Measurements from ENCODE around the gene ADAMTS1.

ADAMTS1 gene

DNA sequence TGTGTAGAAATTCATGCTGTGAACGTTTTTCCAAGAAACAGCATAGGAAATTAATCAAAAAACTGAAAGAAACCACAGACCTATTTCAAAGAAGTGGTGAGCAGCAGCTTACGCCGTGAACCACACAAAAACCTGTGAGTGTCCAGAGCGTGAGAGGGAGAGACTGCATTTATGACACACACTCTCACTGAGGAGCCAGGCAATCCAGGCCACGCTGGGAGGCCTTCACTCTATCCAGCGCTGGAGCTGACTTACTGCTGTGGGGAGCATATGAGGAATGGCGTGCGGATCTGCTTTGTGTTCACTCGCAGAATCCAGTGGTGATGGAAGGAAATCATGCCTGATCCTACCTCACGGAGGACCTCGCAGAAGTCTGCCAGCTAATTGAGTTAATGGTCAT lies 12.7 kb downstream of the ADAMTS1 start:
- POLR2A ChIA-PET, result no interaction called here
- H3K4me3 ChIP-seq (ENCODE audit: low read depth, low read length), result no peak overlapping the region
- CTCF ChIA-PET, result interaction anchor here (1.2 to 2.9 kb wide), 4 partner anchors 11 to 102 kb away, joined by 3 to 15 read pairs (median 14); partner anchors contain the start of gene ADAMTS1
- DNase-seq (ENCODE audit: low read depth, low spot score), result no peak
- TF ChIP-seq, protein P1, sequence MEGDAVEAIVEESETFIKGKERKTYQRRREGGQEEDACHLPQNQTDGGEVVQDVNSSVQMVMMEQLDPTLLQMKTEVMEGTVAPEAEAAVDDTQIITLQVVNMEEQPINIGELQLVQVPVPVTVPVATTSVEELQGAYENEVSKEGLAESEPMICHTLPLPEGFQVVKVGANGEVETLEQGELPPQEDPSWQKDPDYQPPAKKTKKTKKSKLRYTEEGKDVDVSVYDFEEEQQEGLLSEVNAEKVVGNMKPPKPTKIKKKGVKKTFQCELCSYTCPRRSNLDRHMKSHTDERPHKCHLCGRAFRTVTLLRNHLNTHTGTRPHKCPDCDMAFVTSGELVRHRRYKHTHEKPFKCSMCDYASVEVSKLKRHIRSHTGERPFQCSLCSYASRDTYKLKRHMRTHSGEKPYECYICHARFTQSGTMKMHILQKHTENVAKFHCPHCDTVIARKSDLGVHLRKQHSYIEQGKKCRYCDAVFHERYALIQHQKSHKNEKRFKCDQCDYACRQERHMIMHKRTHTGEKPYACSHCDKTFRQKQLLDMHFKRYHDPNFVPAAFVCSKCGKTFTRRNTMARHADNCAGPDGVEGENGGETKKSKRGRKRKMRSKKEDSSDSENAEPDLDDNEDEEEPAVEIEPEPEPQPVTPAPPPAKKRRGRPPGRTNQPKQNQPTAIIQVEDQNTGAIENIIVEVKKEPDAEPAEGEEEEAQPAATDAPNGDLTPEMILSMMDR (IDR thresholded peaks at IDR 0.05; ENCODE audit: insufficient read depth, low read length, missing control alignments), result no peak

DNA sequence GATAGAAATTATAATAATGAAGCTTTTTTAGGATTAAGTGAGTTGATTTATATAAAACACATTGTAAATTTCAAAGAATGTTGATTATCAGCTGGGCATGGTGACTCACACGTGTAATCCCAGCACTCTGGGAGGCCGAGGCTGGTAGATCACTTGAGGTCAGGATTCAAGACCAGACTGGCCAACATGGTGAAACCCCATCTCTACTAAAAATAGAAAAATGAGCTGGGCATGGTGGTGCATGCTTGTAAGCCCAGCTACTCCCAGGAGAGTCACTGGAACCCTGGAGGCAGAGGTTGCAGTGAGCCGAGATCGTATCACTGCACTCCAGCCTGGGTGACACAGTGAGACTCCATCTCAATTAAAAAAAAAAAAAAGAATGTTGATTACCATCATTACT lies 18.4 kb downstream of the ADAMTS1 start:
- TF ChIP-seq, protein P1 (IDR thresholded peaks at IDR 0.05; ENCODE audit: insufficient read depth, low read length, missing control alignments), result no peak
- DNase-seq (ENCODE audit: low read depth, low spot score), result no peak
- no peak overlapping the region for H3K4me3 ChIP-seq (ENCODE audit: low read depth, low read length)
- CTCF ChIA-PET, result interaction anchor here (0.6 to 5.5 kb wide), 4 partner anchors 9 to 94 kb away, joined by 3 to 34 read pairs (median 6); no protein-coding TSS in a partner anchor
- POLR2A ChIA-PET, result no interaction called here

DNA sequence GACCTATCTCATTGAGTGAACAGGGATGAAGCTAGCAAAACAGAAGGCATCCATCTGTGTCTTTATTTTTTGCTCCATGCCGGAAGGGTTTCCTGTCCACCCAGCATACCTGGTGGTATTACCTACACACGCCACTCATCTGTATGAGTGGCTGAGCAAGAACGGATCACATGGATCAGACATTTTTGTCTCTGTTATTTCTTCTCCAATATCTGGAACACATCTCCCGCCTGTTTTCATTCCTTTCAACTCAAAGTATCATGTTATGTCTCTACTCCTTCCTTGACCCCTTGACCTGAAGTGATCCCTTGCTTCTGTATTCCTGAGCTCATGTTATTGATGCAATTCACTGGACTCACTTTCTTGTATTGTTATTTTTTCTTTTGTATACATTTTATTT lies 24.7 kb downstream of the ADAMTS1 start:
- no peak overlapping the region for H3K4me3 ChIP-seq (ENCODE audit: low read depth, low read length)
- CTCF ChIA-PET, result interaction anchor here (0.9 to 1.7 kb wide), 3 partner anchors 13 to 1925 kb away, joined by 3 to 8 read pairs (median 4); no protein-coding TSS in a partner anchor
- TF ChIP-seq, protein P1 (IDR thresholded peaks at IDR 0.05; ENCODE audit: insufficient read depth, low read length, missing control alignments), result no peak
- no peak for DNase-seq (ENCODE audit: low read depth, low spot score)
- POLR2A ChIA-PET, result no interaction called here

DNA sequence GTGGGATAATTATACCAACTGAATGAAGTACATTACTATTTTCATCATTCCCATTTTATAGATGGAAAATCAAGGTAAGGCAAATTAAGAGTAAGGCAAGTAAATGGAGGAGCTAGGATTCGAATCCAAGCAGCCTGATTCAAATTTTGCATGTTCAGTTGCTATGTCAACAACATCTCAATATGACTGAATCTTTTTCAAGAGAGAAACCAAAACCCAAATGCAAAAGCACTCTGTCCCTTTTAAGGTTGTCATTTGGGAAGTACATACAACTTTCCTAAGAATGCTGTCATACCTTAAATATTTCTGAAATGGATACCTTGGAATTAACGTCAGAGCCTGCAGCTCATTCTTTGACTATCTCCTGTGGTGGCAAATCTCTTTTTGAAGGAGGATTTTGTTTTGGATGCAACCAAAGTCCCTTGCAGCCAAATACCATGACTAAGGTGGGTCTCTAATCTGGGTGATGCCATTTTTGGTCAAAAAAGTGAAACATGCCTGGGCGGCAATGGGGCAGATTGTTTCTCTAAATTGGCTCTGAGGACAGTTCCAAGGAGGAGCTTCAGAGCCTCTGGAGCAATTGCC lies 25.4 kb downstream of the ADAMTS1 start:
- no peak overlapping the region for H3K4me3 ChIP-seq (ENCODE audit: low read depth, low read length)
- ChIA-PET CTCF (interaction anchor here (0.9 to 1.7 kb wide), 3 partner anchors 14 to 1925 kb away, joined by 3 to 8 read pairs (median 4); no protein-coding TSS in a partner anchor), POLR2A (no interaction called here)
- TF ChIP-seq, protein P1 (IDR thresholded peaks at IDR 0.05; ENCODE audit: insufficient read depth, low read length, missing control alignments), result no peak
- no peak for DNase-seq (ENCODE audit: low read depth, low spot score)

DNA sequence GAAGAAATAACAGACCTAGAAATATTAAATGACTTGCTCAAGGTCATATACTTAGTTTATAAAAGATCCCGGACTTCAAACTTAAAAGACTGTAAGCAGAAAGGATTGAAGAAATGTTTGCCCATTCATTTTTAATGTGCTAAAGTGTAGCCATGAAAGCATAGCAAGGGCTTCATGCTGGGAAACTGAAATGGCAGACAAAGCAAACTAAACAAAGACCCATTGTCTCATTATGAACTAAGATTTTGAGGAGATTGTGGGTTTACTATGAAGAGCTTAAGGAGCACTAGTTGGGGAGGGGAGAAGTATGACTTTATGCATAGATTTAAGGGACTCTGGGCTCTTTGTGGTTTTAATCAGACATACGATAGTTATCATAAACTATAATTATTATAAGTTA lies 26.3 kb downstream of the ADAMTS1 start:
- TF ChIP-seq, protein P1 (IDR thresholded peaks at IDR 0.05; ENCODE audit: insufficient read depth, low read length, missing control alignments), result no peak
- ChIA-PET POLR2A (interaction anchor here (1.2 kb wide), 1 partner anchor 17 kb away, joined by 3 read pairs; no protein-coding TSS in a partner anchor), CTCF (interaction anchor here (1.0 to 1.3 kb wide), 2 partner anchors 13 to 15 kb away, joined by 4 read pairs; no protein-coding TSS in a partner anchor)
- no peak for DNase-seq (ENCODE audit: low read depth, low spot score)
- H3K4me3 ChIP-seq (ENCODE audit: low read depth, low read length), result no peak overlapping the region

DNA sequence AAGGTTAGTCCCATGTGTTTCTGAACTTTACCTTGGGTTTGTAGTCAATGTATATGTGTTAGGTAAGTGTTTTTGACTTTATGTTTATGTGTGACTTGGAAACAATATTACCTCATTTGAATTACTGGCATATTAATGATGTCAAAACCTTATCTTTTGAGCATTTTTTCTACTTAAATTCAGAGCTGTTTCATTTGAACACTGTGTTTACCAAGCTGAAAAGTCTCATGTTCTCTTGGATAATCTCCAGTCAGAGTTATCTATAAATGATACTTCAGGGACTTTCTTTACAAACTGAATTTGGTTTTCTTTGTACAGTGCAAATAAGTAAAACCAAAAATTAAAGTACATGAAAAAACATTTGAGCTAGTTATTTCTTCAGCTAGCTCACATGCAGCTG lies 30.0 kb downstream of the ADAMTS1 start:
- POLR2A ChIA-PET, result interaction anchor here (0.6 to 1.2 kb wide), 2 partner anchors 8 to 30 kb away, joined by 3 to 6 read pairs; partner anchors contain the start of gene ADAMTS1
- CTCF ChIA-PET, result interaction anchor here (0.7 to 3.4 kb wide), 18 partner anchors 8 to 82 kb away, joined by 3 to 34 read pairs (median 6); no protein-coding TSS in a partner anchor

More for the DNA sequence above, 30.0 kb downstream of the ADAMTS1 start:
- TF ChIP-seq, protein P1 (IDR thresholded peaks at IDR 0.05; ENCODE audit: insufficient read depth, low read length, missing control alignments), result no peak
- no peak for DNase-seq (ENCODE audit: low read depth, low spot score)
- H3K4me3 ChIP-seq (ENCODE audit: low read depth, low read length), result no peak overlapping the region
